GM18526 (cell line): ENCODE measurements around the gene MANBA.

Experiments
- POLR2A ChIP-seq: IDR thresholded peaks from 3 replicates; pipeline ENCODE4 v1.6.1; 2011; ENCODE audit not compliant: insufficient read length; ENCODE audit errors: extremely low read depth

MANBA gene

GRCh38 chr4:102694791-102695190 lies 66.0 kb downstream of the MANBA start:
- no peak for TF ChIP-seq POLR2A

- TF ChIP-seq POLR2A, result no peak
These were observed 66.9 kb downstream of the MANBA start for GRCh38 chr4:102693861-102694260.

GRCh38 chr4:102693262-102693850 lies 67.4 kb downstream of the MANBA start:
- no peak for TF ChIP-seq POLR2A

- no peak for TF ChIP-seq POLR2A
These were observed 68.3 kb downstream of the MANBA start for GRCh38 chr4:102692474-102692873.

- no peak for TF ChIP-seq POLR2A
These were observed 72.8 kb downstream of the MANBA start for GRCh38 chr4:102687982-102688433.

GRCh38 chr4:102687373-102687981 lies 73.3 kb downstream of the MANBA start:
- no peak for TF ChIP-seq POLR2A

GRCh38 chr4:102685768-102686167 lies 75.0 kb downstream of the MANBA start:
- no peak for TF ChIP-seq POLR2A

GRCh38 chr4:102684610-102685052 lies 76.1 kb downstream of the MANBA start:
- no peak for TF ChIP-seq POLR2A

GRCh38 chr4:102683881-102684609 lies 76.7 kb downstream of the MANBA start:
- no peak for TF ChIP-seq POLR2A

- TF ChIP-seq POLR2A, result no peak
These were observed 82.0 kb downstream of the MANBA start for GRCh38 chr4:102678695-102679335.

- no peak for TF ChIP-seq POLR2A
These were observed 82.7 kb downstream of the MANBA start for GRCh38 chr4:102678107-102678506.

GRCh38 chr4:102675141-102675540 lies 85.6 kb downstream of the MANBA start:
- TF ChIP-seq POLR2A, result no peak

- TF ChIP-seq POLR2A, result no peak
These were observed 93.8 kb downstream of the MANBA start for GRCh38 chr4:102667001-102667400.

GRCh38 chr4:102665527-102665926 lies 95.2 kb downstream of the MANBA start:
- no peak for TF ChIP-seq POLR2A

- no peak for TF ChIP-seq POLR2A
These were observed 97.7 kb downstream of the MANBA start for GRCh38 chr4:102663073-102663472.

GRCh38 chr4:102657206-102657605 lies 103.6 kb downstream of the MANBA start:
- TF ChIP-seq POLR2A, result no peak
